Muscle of back (tissue), 11 donors: ENCODE data around the gene EPHA8. TPM values are rescaled to one million over a fixed set of nuclear protein-coding genes. Genes with fewer than 3 reads are reported as not detected.

Experiments used
- DNase-seq, 3 donors: peaks; one replicate each; pipeline versions ENCODE4 v3.0.0 to v3.0.0-alpha.2; 2013
- polyA plus RNA-seq, 10 donors: library from polyadenylated mRNA; unstranded; fragments of 120-200 nt; gene quantifications; one replicate each; pipeline ENCODE4 v1.2.1, GENCODE V29; 2013; ENCODE audit not compliant: insufficient read length in 10 of 10

Gene EPHA8
- polyA plus RNA-seq, 10 donors, result 0.04 to 0.08 (median 0.08) TPM; not detected in 7

DNA sequence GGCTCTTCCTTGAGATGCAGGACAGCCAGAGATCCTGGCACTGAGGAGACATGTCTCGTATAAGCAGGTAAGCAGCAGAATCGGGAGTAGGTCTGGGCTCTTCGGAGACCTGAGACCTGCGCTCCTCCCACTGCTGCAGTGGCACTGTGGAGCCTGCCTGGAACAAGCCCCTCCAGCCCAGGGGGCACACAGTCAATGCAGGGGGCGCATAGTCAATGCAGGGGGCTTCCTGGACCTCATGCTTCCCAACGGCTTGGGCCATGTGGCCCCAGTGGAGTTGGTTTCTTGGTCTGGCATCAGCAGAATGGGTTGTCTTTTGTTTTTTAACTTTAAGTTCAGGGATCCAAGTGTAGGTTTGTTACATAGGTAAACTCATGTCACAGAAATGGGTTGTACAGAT is 27.9 kb upstream of the EPHA8 start:
- DNase-seq, result no peak

GRCh38 chr1:22536506-22536905 is 26.8 kb upstream of the EPHA8 start:
- peak in 1 of 3 donors; percentile 37 for DNase-seq

DNA sequence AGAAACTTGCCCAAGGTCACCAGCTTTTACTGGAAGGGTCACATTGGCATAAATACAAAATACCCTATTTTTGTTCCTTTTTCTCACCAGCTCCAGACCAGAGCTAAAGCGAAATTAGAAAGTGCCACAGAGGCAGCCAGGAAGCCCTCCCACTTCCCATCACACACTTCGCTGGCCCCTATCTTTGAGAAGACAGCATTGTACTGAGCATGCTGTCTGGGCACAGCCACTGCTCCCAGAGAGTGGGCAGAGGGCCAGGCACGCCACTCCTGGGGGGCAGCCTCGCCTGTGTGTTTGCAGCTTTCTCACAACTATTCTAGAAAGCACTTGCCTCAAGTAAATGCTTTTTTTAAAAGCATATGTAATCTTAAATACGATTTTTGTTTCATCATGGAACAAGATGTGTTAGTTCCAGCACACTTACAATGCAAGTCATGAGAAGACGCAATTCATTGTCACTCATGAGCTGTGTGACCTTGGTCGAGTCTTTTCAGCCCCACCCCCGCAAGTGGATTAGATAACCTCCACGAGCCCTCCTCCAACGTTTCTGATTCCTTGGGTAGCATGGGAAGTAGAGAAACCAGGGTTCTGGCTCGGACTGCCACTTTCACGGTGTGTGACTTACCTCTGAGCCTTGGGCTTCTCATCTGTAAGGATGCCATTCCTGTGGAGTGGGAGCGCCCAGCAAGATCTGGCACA is 25.7 kb upstream of the EPHA8 start:
- DNase-seq, result no peak

- DNase-seq, result no peak
Measured at GRCh38 chr1:22539510-22540118, 23.7 kb upstream of the EPHA8 start.

GRCh38 chr1:22540337-22540736 is 23.0 kb upstream of the EPHA8 start:
- DNase-seq, result no peak

DNA sequence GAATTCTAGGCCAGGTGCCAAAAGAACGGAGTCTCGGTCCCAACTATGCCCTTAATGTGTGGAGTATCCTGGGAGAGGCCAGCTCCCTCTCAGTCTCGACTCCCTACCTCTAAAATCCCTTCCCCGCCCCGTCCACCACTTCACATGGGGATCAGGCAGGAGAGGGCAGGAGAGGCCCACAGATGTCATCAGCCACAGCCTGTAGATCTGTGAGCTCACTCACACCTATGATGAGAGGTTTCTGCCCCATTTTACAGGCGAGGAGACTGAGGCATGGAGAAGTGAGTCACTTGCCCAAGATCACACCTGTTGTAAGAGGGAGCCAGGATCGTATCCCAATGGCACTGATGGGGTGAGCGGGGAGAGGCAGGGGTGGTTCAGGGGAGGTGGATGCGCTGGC is 20.4 kb upstream of the EPHA8 start:
- DNase-seq, result no peak

GRCh38 chr1:22543679-22544078 is 19.6 kb upstream of the EPHA8 start:
- DNase-seq, result no peak

DNA sequence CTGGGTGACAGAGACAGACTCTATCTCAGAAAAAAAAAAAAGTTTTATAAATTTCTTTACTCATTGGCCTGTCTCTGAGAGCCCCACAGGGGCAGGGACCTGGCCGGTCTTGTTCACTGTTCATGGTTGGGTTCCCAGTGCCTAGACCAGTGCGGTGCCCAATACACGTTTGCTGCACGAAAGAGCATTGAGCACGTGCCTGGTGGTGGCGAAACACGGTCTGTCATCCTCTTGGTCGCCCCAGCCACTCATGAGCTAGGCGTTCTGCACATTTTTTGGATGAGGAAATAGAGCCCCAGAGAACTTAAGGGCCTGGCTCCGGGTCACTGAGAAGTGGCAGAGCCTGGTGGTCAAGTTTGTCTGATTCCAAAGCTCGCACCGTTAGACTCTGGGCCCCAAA is 18.7 kb upstream of the EPHA8 start:
- no peak for DNase-seq

DNA sequence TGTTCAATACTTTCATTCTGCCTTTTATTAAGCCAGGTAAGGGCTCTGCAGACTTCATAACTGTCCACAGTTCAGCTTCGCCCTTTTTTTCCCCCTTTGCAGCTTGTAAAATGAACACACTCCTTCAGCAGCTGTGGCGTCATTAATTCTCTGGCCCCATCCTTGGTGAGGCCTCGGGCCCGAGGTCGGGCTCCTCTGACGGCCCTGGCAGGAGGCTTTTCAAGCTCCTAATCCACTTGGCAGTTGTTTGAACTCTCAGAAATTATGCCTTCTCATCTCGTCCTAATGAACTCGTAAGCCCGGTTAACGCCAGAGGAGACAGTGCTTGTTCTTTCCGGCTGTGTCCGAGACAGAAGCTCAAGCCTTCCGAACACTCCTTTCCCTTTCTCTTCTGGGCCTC is 18.1 kb upstream of the EPHA8 start:
- DNase-seq, result peak in 1 of 3 donors; percentile 7

GRCh38 chr1:22547186-22547817 is 16.0 kb upstream of the EPHA8 start:
- no peak for DNase-seq

- peak in 1 of 3 donors; percentile 25 for DNase-seq
Measured at GRCh38 chr1:22547818-22548462, 15.3 kb upstream of the EPHA8 start.

- no peak for DNase-seq
Measured at GRCh38 chr1:22550021-22550420, 13.3 kb upstream of the EPHA8 start.

DNA sequence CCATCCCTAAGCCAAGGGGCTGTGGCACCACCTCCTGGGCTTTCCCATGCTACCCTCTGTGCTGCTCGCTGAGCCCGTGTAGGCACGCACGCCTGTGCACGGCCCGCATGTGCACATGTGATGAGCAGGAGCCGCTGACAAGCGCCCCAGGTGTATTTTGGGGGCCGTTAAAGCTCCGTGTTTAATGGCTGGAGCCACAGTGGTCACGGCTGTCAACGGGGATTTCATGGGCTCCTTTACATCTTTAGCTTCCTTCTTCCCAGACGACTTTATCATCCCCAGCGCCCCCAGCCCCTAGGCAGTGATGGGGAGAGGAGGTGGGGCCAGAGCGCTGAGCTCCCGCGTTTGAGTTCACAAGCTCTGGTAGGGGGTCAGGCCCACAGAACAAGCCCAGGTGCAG is 11.7 kb upstream of the EPHA8 start:
- DNase-seq, result no peak

DNA sequence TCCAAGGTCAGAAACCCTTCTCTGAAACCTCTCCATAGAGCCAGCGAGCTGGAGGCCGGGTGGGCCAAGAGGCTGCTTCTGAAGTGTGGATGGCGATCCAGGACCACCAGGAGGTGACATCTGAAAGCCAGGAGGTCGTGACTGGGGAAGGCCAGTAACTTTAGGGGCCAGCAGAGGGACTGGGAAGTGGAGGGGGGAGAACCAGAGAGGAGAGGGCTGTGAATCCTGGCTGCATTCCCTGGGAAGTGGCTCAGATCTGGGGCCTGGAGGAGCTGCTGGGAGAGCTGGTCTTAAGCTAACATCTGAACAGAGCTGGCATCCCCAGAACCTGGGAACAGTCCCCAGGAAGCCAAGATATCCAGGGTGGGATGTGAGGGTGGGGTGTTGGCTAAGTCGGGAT is 11.3 kb upstream of the EPHA8 start:
- DNase-seq, result no peak

- no peak for DNase-seq
Measured at GRCh38 chr1:22553104-22553880, 10.0 kb upstream of the EPHA8 start.

- no peak for DNase-seq
Measured at GRCh38 chr1:22553991-22554522, 9.2 kb upstream of the EPHA8 start.

DNA sequence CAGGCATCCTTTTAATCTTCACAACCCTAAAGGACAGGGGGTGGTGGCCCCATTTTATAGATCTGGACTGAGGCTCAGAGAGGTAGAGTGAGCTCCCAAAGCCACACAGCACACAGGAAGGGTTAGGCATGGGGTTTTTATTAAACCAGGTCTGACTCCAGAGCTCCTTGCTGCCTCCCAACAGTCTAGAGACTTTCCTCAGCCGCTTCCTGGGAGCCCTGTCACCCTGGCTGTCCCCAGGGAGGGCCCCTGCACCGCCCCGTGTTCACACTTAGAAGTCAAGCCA is 8.0 kb upstream of the EPHA8 start:
- DNase-seq, result no peak

DNA sequence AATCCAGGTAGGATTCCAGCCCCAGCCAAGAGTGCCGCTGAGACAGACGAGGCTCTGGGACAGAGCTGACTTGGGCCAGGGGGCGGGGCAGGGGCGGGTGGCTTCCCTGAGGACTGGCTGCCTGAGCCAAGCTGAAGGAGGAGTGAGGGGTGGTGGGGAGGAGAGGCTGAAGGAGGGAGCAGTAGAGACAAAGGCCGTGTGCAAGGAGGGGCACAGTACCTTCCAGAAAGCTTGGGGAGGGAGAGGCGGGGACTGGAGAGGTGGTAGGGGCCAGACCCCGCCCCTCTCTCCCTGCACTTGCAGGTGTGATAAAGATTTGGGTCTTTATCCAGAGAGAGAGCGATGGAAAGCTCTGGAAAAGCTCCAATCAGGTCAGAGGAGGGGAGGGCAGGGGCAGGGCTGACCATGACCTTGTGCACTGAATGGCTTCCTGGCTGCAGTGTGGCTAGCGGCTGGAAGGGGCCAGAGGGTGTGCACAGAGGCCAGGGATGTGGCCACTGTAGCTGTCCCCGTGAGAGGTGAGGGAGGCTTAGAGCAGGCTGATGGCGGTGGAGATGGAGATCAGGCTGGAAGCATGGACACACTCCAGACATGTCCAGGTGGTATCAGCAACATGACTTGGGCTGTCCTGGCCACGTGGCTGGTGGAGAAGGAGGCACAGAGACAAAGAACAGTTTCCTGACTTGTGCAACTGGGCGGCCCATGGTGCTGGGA is 6.7 kb upstream of the EPHA8 start:
- DNase-seq, result no peak

- peak in 1 of 3 donors; percentile 27 for DNase-seq
Measured at GRCh38 chr1:22557341-22557950, 5.8 kb upstream of the EPHA8 start.

DNA sequence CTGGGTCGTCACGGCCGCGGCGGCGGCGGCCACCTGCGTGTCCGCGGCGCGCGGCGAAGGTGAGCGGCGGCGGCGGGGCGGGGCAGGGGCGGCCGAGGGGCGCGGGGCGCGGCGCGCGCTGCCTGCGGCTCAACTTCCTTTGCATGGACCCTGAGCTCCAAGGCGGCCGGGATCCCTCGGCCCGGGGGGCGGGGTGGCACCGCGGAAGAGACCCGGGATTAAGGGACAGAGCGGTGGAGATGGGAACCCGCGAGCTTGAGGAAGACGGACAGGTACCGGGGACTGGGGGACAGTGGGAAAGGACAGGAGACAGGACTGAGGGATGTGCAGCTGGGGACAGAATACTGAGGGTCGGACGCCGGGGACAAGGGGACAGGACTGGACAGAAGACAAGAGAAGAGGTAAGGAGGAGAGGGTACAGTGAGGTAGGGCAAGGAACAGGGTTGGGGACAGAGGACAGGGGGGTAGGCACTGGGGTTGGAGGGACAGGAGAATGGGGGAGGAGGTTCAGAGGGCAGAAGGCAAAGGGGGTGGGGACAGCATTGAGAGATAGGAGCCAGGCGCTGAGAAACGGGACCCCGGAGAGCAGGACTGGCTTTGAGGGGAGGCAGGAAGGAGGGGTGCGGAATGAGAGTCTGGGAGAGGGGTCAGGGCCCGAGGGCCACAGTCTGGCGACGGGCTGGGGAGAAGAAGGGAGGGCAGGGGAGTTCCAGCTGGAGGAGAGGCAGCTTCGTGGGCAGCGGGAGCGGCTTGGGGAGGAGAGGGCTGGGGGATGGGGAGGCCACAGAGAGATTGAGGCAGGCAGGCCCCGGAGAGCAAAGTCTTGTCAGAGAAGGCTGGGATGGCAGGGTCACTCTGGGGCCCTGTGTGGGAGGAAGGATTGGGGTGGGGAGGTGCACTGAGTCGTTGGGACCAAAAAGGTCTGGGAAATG is 648 bp downstream of the EPHA8 start:
- no peak for DNase-seq
